EL (cell line): ENCODE data around the gene TNNI2.
"Not testable (repeated sequence)": the region's sequence is repeated elsewhere in the genome, so short reads cannot be mapped to it uniquely, and the experiment has no call there.

Experiments used
- DNase-seq: peaks from one replicate; pipeline ENCODE4 v3.0.0-alpha.2; 2016

Gene TNNI2

GRCh38 chr11:1862588-1863351 is 24.0 kb downstream of the TNNI2 start:
- DNase-seq = peak; percentile 61

GRCh38 chr11:1863352-1864216 is 24.8 kb downstream of the TNNI2 start:
- DNase-seq = peak; percentile 91

DNA sequence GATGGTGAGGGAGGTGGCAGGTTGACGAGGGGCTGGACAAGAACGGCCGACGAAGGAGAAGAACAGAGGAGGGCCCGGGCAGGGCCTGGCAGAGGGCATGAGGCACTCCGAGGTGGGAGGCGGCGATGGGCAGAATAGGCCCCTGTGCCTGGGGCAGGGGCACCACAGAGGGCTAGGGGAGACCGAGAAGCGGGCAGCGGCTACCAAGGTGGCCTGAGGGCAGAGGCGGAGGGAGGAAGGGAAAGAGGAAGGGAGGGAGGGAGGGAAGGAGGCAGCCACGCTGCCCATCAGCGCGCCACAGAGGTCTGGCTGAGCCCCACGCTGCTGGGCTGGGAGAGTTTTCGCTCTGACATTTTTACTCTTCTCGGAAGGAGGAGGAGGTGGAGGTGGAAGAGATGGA is 25.4 kb downstream of the TNNI2 start:
- no peak for DNase-seq

GRCh38 chr11:1864831-1865665 is 26.3 kb downstream of the TNNI2 start:
- DNase-seq = no peak

DNA sequence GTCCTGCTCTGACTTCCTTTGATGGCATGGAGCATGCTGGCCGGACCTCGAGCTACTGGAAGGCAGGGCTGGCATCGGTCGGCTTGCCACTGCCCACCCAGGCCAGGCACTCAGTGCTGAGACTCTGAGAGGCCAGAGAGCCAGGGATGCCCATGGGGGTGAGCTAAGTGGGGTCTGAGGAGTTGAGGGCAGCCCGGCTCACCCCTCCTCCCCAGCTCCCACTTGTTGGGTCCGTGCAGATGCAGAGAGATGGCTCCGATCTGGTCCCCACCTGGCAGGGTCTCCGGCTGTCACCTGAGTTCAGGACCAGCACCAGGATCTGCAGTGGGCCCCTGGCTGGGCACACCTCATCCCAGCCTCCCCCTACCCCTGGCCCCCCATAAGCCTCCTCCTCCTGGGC is 27.4 kb downstream of the TNNI2 start:
- DNase-seq = no peak

DNA sequence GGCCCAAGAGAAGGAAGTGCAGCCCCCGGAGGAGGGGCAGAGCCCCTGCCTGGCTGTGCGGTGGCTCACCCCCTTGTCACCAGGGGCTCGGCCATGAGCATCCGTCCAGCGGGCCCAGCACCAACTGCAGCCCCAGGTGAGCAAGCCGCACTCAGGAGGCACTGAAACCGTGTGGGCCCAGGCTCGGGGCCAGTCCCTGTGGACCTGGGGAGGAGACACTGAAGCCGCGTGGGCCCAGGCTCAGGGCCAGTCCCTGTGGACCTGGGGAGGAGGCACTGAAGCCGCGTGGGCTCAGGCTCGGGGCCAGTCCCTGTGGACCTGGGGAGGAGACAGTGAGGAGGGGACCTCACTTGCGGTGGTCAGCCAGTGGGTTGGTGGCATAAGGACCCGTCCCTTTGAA is 28.0 kb downstream of the TNNI2 start:
- DNase-seq = no peak

- DNase-seq = no peak
These were observed 28.6 kb downstream of the TNNI2 start for GRCh38 chr11:1867381-1867780.

- no peak for DNase-seq
These were observed 29.4 kb downstream of the TNNI2 start for GRCh38 chr11:1868056-1868635.

- DNase-seq = no peak
These were observed 30.0 kb downstream of the TNNI2 start for GRCh38 chr11:1868636-1869291.

DNA sequence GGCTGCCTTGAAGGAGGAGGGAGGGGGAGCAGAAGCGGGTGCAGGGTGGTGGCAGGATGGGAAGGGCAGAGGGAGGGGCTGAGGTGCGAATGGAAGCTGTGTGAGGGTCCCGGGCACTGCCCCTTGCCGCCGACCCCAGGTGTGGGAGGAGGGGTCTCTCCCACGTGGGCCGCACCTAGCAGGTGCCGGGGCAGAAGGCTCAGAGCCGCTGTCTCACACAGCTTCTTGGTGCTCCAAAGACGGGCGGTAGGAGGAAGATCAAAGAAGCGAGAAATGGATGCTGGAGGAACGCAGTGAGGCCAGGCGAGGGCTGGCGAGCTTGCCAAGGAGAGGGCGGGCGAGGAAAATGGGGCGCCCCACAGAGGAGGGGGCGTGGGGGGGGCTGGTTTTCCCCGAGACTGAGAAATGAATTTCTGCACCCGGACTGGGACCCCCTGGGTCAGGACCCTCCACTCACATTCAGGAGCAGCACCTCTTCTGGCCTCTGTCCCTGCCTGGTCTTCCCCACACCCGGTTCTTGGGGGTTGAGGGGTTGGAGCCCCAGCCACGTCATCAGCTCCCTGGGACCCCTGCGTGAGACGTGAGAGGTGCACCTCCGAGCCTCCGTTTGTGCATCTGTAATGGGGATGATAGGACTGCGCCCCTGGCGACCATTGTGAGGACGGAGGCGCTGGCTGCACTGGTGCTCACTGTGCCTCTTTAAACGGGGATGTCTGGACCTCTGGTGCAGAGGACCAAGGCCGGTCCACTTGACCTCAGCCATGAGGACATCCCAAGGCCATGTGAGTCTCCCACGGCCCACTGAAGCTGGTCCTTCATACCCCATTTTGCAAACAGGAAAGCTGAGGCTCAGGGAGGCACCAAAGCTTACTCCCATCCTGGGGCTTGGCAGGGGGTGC is 30.9 kb downstream of the TNNI2 start:
- no peak for DNase-seq

DNA sequence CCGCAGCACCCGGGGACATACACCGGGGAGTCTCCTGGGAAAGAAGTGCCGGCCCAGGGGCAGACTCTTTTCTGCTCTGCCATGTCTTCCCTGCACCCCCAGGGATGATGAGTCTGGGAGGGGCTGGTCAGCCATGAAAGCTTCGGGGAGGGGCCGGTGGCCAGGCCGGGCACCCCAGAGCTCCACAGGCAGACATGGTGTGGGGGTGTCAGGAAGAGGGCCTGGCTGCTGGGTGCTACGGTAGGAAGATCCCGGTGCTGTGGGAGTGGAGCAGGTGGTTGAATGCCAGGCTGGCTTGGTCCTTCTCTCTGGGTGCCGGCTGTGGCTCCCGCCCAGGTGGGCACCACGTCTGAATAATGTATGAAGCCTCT is 31.5 kb downstream of the TNNI2 start:
- DNase-seq = no peak

DNA sequence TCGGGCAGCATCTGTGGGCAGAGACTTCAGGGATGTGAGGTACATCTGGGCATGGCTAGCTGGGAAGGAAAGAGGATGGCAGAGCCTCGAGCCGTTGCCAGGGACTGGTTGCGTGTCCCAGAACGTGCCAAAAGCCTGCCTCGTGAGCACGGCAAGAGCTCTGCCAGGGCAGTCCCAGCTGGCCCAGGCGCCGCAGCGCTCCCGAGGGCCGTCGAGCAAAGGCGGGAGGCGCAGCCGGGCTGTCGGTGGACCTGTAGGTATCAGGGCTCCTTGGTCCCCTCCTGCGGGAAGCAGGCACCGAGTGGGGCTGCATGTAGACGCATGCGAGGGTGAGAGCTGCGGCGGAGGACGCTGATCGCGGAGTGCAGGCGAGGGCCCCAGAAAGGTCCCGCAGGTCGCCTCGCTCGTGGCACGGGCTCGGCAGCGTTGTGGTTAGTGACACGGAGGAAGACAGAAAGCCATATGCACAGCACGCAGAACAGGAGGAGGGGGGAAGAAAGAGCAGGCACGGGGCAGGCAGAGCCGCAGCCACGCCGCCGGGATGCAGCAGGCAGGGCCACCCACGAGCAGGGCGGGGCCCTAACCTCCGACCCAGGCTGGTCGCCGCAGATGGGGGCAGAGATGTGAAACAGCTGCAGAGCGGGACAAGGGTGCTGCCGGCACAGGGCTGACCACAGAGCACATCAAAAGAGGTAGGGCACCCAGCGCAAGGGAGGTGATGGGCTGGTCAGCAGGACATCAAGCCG is 32.1 kb downstream of the TNNI2 start:
- DNase-seq = no peak

DNA sequence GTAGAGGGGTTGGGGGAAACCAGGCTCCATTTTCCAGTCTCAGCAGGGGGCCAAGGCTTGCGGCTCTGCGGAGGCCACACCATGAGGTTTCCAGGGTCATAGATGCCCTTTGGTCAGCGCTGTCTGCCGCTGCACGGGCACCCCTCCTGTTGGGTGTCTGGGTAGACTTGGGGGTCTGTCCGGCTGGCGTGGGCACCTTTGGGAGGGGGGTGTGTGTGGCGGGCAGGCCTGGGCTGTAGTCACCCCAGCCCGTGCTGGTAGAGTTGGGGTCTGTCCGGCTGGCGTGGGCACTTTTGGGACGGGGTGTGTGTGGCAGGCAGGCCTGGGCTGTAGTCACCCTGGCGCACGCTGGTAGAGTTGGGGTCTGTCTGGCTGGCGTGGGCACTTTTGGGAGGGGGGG is 32.8 kb downstream of the TNNI2 start:
- DNase-seq = no peak

DNA sequence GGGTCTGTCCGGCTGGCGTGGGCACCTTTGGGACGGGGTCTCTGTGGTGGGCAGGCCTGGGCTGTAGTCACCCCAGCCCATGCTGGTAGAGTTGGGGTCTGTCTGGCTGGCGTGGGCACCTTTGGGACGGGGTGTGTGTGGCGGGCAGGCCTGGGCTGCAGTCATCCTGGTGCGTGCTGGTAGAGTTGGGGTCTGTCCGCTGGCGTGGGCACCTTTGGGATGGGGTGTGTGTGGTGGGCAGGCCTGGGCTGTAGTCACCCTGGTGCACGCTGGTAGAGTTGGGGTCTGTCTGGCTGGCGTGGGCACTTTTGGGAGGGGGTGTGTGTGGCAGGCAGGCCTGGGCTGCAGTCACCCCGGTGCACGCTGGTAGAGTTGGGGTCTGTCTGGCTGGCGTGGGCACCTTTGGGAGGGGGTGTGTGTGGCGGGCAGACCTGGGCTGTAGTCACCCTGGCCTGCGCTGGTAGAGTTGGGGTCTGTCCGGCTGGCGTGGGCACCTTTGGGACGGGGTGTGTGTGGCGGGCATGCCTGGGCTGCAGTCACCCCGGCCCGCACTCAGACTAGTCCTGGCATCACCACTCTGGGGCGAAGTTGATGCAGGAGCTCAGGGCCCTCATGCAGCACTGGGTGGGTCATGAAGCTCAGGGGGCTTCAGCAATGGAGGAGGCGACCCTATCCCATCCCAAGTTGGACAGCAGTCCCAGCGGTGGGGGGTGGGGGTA is 33.6 kb downstream of the TNNI2 start:
- no peak for DNase-seq

DNA sequence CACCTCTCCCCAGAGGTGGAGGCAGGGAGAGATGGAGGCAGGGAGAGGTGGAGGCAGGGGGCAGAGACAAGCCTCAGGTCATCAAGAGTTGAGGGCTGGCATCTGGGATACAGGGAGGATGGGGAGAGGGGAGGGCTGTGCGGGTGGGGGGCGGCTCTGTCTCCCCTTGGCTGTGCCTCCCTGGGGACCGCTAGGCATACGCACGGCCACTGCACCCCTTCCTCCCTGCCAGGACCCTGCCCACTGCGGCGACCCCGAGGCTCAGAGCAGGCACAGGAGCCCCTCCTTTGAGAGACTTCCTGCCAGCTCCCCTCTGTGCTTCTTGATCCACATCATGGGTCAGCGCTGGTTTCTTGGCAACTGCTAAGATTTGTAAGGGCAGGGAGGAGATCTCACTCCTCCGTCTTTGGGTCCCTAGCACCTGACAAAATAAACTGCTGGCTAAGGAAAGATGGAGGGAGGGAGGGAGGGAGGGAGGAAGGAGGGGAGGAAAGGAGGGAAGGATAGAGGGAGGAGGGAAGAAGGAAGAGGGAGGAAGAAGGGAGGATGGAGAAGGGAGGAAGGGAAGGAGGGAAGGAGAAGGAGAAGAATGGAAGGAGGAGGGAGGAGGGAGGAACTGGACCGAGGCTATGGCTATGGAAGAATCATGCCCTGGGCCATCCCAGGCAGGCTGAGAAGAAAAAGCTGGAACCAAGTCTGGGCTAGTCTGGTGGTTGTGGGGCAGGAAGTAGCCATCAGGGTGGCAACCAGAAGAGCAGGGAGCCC is 34.4 kb downstream of the TNNI2 start:
- no peak for DNase-seq

DNA sequence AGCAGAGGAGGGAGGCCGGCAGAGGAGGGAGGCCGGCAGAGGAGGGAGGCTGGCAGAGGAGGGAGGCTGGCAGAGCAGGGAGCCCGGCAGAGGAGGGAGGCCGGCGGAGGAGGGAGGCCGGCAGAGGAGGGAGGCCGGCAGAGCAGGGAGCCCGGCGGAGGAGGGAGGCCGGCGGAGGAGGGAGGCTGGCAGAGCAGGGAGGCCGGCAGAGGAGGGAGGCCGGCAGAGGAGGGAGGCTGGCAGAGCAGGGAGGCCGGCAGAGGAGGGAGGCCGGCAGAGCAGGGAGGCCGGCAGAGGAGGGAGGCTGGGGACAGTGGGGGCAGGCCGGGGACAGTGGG is 35.0 kb downstream of the TNNI2 start:
- DNase-seq = not testable (repeated sequence)

DNA sequence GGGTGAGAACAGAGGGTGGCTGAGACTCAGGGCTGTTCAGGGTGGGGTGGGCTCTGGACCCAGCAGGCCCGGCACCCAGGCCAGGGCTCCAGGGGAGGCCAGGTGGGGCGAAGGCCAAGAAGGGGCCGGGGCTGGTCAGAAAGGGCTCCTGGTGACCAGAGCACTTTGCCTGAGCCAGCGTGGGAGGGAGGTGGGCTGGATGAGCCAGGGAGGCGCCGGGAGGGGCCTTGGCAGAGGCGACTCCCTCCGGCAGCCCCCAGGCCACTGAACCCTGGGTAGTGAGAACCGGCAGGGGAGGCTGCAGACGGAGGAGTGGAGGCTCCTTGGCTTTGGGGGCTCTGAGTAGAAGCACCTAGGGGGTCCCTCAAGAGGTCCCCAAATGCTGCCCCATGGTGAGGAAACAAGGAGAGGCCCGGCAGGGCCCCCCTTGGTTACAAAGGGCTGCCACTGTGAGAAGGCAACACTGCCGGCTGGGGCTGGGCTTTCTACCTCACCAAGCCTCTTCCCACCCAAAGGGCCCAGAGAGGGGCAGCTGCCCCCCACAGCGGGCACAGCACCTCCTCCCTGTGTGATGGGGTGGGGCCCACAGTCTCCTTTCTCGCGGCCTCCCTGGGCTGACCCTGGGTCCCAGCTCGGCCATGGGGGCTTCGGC is 35.8 kb downstream of the TNNI2 start:
- DNase-seq = not testable (repeated sequence)

- DNase-seq = no peak
These were observed 36.5 kb downstream of the TNNI2 start for GRCh38 chr11:1875093-1875850.
